Measurements from ENCODE around the gene ZNF593OS. TPM values are rescaled to one million over a fixed set of nuclear protein-coding genes. Genes with fewer than 3 reads are reported as not detected.

ZNF593OS gene
- total RNA-seq, 2 donors from 2014 or later: not detected

DNA sequence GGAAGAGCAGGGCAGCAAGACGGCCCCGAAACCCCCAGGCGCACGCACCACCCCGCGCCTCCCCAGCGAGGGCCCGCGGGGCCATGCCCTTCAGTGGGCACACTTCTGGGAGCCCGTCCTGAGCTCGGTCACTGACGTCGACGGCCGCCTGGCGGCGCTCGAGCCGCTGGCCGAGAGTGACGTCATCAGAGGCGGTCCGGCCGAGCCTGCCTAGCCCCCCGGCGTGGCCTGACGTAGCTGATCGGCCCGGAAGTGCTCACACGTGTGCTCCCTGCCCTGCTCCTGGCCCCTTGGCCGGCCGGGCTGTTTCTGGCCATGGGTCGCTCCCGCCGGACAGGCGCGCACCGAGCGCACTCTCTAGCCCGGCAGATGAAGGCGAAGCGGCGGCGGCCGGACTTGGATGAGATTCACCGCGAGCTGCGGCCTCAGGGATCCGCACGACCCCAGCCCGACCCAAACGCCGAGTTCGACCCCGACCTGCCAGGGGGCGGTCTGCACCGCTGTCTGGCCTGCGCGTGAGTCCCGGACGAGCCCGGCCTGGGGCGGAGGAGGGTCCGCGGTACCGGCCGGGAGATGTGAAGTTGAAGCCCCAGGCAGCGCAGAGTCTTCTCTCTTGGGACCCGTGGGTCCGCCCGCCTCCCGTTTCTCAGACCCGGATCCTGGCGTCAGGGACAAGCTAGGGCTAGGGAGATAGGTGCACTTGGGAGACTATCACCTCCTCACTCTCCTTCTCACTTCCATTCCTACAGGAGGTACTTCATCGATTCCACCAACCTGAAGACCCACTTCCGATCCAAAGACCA is 1.8 kb downstream of the ZNF593OS start, which contains the start of gene ZNF593:
TSS of gene ZNF593 (plus strand) at position 240 of the 803 bp plus-strand sequence. CDS start at position 316, 76 bp downstream.
- Histone ChIP-seq H3K27me3 (no peaks in the 10 kb centered on the region), H3K36me3 (replicated peaks in 1 of 2; ENCODE audit: insufficient read depth in 1 of 2, low read depth in 2 of 2) (no peaks in the 10 kb centered on the region), H3K9me3 (no peaks in the 10 kb centered on the region), H3K4me1 (peaks cover 18% of the 10 kb centered on the region), H3K27ac (peak within 1 kb of the TSS; percentile 60 to 87 (median 81)), H3K4me3 (peak within 1 kb of the TSS; percentile 40 to 78)
- 0 to 1% methylated on average over 11 to 76 of the region's 76 CpGs for WGBS, 2 donors
- intact Hi-C loops (cut with DNase I): no loop called here
- peak; percentile 96 for ATAC-seq
- TF ChIP-seq POLR2A (IDR thresholded peaks at IDR 0.05): peak; percentile 71 to 85 (median 83)
- TF ChIP-seq, protein P1, sequence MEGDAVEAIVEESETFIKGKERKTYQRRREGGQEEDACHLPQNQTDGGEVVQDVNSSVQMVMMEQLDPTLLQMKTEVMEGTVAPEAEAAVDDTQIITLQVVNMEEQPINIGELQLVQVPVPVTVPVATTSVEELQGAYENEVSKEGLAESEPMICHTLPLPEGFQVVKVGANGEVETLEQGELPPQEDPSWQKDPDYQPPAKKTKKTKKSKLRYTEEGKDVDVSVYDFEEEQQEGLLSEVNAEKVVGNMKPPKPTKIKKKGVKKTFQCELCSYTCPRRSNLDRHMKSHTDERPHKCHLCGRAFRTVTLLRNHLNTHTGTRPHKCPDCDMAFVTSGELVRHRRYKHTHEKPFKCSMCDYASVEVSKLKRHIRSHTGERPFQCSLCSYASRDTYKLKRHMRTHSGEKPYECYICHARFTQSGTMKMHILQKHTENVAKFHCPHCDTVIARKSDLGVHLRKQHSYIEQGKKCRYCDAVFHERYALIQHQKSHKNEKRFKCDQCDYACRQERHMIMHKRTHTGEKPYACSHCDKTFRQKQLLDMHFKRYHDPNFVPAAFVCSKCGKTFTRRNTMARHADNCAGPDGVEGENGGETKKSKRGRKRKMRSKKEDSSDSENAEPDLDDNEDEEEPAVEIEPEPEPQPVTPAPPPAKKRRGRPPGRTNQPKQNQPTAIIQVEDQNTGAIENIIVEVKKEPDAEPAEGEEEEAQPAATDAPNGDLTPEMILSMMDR (IDR thresholded peaks at IDR 0.05): peak; percentile 79 to 99 (median 96)
- peak; percentile 93 to 95 (median 94) for DNase-seq

DNA sequence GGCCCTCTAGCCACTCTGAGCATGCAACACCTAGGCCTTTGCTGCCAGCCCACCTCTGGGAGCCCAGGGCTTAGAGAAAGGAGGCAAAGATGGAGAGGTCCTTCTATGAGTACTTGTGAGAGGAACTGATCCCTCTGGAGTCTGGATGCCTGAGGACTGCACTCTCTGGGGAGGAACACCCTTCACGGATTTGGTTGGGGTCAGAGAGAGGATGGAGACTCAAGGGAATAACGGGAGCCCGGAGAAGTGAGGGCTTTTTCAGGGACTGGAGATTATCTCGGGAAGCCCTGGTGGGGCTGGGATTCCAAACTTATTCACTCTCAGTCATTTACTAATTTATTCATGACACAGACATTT is 2.5 kb downstream of the ZNF593OS start:
- no peaks in the 10 kb centered on the region for H3K27me3 ChIP-seq
- H3K4me1 ChIP-seq: peaks cover 24% of the 10 kb centered on the region
- DNase-seq (no peak), ATAC-seq (no peak)
- no peak overlapping the region for H3K4me3 ChIP-seq
- intact Hi-C loops (cut with DNase I): no loop called here
- H3K27ac ChIP-seq: peak overlapping the region; percentile 60 to 87 (median 81)
- 39 to 40% methylated on average over 4 of the region's 4 CpGs for WGBS, 2 donors
- no peak for TF ChIP-seq POLR2A (IDR thresholded peaks at IDR 0.05)
- TF ChIP-seq, protein P1 (IDR thresholded peaks at IDR 0.05): no peak
- H3K9me3 ChIP-seq: no peaks in the 10 kb centered on the region
- H3K36me3 ChIP-seq (replicated peaks in 1 of 2; ENCODE audit: insufficient read depth in 1 of 2, low read depth in 2 of 2): no peaks in the 10 kb centered on the region

DNA sequence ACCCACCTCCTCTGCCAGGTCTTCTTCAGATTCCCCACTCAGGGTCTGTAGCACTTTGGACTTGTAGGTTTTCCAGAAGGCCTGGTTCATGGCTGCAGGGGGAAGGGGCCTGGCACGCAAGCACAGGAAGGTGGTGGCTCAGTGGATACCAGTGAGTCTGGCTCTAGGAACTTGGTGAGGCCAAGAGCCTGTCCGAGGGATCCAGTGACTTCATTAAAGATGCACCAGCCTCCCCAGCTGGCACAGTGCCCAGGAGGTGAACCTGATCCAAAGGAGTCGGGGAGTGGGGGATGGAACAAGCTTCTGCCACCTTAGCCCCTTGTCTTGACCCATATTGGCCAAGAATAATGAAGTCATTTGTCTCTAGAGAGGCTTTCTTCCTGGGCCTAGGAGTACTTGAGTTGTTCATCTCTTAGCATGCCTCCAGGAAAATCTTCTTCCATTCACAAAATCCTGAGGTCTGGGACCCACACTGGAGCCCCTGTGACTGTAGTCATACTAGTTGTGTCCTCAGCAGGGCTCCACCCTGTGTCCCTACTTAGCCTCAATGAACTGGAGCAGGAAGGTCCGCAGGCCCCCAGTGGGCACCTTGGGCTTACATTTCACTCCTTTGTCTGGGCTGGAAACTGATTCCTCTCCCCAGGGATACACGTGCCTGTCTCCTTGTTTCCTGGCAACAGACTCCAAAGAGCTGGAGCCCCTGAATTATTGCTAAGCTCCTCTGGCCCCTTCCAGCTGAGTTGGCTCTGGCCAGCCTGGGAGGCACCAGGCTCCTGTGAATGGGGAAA is 3.0 kb downstream of the ZNF593OS start, which contains the start of gene C1orf232:
TSS of gene C1orf232 (minus strand) at position 554 of the 788 bp plus-strand sequence. CDS start at position 90, 464 bp downstream.
- H3K9me3 ChIP-seq: no peaks in the 10 kb centered on the region
- peak in 2 of 4 donors; percentile 30 to 41 for DNase-seq
- intact Hi-C loops (cut with DNase I): no loop called here
- H3K27ac ChIP-seq: peak within 1 kb of the TSS; percentile 60 to 87 (median 81)
- WGBS, 2 donors: 54 to 66% methylated on average over 5 of the region's 5 CpGs
- no peak for ATAC-seq
- no peak for TF ChIP-seq POLR2A (IDR thresholded peaks at IDR 0.05)
- TF ChIP-seq, protein P1 (IDR thresholded peaks at IDR 0.05): no peak
- H3K27me3 ChIP-seq: no peaks in the 10 kb centered on the region
- H3K4me1 ChIP-seq: peaks cover 30% of the 10 kb centered on the region
- no peaks in the 10 kb centered on the region for H3K36me3 ChIP-seq (replicated peaks in 1 of 2; ENCODE audit: insufficient read depth in 1 of 2, low read depth in 2 of 2)
- peak within 1 kb of the TSS; percentile 40 to 78 for H3K4me3 ChIP-seq

DNA sequence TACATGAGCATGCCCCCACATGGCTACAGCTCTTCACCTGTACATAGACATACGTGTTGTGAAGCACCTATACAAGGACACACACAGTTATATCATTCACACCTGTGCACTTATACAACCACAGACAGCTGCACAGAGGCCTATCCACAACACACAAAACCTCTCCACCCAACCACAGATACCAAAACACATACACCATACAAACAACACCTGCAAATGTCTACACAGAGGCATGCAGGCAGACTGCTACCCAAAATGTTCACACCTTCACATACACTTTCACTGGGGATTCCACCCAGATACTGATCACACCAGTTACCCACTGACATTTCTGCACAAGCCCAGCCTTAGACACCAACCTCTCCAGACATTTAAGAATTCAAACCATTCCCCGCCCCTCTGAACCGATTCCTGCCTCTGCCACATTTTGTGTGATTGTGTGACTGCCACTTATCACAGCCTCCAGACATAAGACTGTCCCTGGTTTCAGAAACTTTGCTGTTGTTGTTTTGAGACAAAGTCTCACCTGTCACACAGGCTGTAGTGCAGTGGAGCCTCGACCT is 4.8 kb downstream of the ZNF593OS start:
- no peaks in the 10 kb centered on the region for H3K36me3 ChIP-seq (replicated peaks in 1 of 2; ENCODE audit: insufficient read depth in 1 of 2, low read depth in 2 of 2)
- intact Hi-C loops (cut with DNase I): no loop called here
- H3K9me3 ChIP-seq: no peaks in the 10 kb centered on the region
- no peak overlapping the region for H3K27ac ChIP-seq
- no peaks in the 10 kb centered on the region for H3K27me3 ChIP-seq
- no peak for TF ChIP-seq POLR2A (IDR thresholded peaks at IDR 0.05)
- TF ChIP-seq, protein P1 (IDR thresholded peaks at IDR 0.05): no peak
- WGBS, 2 donors: 69 to 77% methylated on average over 4 of the region's 4 CpGs
- H3K4me3 ChIP-seq: no peak overlapping the region
- DNase-seq (no peak), ATAC-seq (no peak)
- H3K4me1 ChIP-seq: peaks cover 37% of the 10 kb centered on the region
